T47D (cell line): ENCODE results near the gene ZC2HC1B.

Source experiments
- DNase-seq, 2 experiments: peaks; one replicate each; pipeline versions ENCODE4 v3.0.0 to v3.0.0-alpha.2; 2011 to 2012; ENCODE audit warnings: low read depth in 1 of 2, low spot score in 1 of 2
- JUND ChIP-seq: IDR thresholded peaks from 2 replicates; pipeline ENCODE4 v1.6.1; 2012; ENCODE audit warnings: low read depth
- in situ Hi-C: cut with HindIII; loops from 2 replicates; pipeline ENCODE4 v1.10.0; 2016; ENCODE audit warnings: low sequenced_read_pairs, low pct_unique_long_range_greater_than_20kb

Gene ZC2HC1B

GRCh38 chr6:143980921-143981320 lies 116.6 kb downstream of the ZC2HC1B start:
- TF ChIP-seq JUND = no peak
- in situ Hi-C loops = no loop called here

GRCh38 chr6:143982968-143983367 lies 118.7 kb downstream of the ZC2HC1B start:
- no peak for TF ChIP-seq JUND
- in situ Hi-C loops = no loop called here
- DNase-seq = no peak

More at GRCh38 chr6:143980921-143981320, 116.6 kb downstream of the ZC2HC1B start:
- no peak for DNase-seq

- in situ Hi-C loops = no loop called here
- DNase-seq = no peak
- TF ChIP-seq JUND = no peak
These were observed 120.4 kb downstream of the ZC2HC1B start for GRCh38 chr6:143984666-143985065.

GRCh38 chr6:143986463-143987065 lies 122.3 kb downstream of the ZC2HC1B start:
- no peak for TF ChIP-seq JUND
- DNase-seq = no peak
- in situ Hi-C loops = no loop called here
